ENCODE results near the gene NKRF.
"Not testable (repeated sequence)": the region's sequence is repeated elsewhere in the genome, so short reads cannot be mapped to it uniquely, and the experiment has no call there.

The NKRF gene

GRCh38 chrX:119606280-119607017 is at the start of gene NKRF:
Gene NKRF (minus strand): TSS chrX:119606424.
- in situ Hi-C loops (cut with HindIII; ENCODE audit: low sequenced_read_pairs): no loop called here

- in situ Hi-C loops (cut with HindIII; ENCODE audit: low sequenced_read_pairs): no loop called here
Measured at GRCh38 chrX:119655125-119655524, 48.9 kb upstream of the NKRF start.

DNA sequence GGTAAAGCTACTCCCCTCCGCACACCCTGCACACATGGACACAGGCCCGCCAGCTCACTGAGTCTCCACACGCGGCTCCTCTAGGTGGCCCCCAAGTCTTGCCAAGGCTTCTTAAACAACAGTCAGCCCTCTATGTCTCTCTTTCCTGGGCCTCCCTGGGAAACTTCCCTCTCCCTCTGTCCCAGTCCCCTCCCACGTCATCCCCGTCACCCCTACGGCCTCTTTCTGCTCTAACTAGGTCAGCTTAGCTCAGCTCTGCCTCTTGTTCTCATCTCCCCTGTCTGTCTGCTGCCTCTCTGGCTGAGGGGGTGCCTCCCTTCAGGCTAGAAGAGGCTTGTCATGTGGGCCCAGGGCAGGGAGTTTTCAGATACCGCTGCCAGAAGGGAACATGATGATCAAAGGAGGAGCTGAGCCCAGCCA is 47.9 kb upstream of the NKRF start:
- in situ Hi-C loops (cut with HindIII; ENCODE audit: low sequenced_read_pairs): no loop called here

GRCh38 chrX:119648421-119648775 is 42.2 kb upstream of the NKRF start:
- in situ Hi-C loops (cut with HindIII; ENCODE audit: low sequenced_read_pairs): no loop called here

DNA sequence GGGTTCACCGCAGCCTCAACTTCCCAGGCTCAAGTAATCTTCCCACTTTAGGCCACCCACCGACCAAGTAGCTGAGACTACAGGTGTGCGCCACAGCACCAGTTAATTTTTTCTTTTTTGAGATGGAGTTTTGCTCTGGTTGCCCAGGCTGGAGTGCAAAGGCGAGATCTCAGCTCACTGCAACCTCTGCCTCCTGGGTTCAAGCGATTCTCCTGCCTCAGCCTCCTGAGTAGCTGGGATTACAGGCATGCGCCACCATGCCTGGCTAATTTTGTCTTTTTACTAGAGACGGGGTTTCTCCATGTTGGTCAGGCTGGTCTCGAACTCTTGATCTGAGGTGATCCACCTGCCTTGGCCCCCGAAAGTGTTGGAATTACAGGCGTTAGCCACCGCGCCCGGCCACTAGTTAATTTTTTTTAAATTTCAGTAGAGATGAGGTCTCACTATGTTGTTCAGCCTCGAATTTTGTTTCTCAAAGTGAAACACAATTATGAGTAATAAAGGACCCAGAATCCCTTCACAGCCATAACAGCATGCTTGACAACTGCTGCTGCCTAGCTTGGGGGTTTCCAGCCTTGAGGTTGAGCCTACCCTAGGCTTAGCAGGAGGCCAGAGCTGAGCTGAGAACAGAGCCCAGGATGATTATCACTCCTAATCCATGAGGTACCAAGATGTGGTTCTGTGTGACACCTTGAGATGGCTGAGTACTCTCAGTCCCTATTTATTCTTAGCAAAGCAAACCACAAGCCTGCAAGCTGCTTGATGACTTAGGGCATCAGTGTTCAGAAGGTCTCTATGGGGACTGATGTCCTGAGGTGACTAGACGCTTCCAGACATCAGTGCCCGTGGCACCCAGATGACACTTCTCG is 41.6 kb upstream of the NKRF start:
- in situ Hi-C loops (cut with HindIII; ENCODE audit: low sequenced_read_pairs): no loop called here

DNA sequence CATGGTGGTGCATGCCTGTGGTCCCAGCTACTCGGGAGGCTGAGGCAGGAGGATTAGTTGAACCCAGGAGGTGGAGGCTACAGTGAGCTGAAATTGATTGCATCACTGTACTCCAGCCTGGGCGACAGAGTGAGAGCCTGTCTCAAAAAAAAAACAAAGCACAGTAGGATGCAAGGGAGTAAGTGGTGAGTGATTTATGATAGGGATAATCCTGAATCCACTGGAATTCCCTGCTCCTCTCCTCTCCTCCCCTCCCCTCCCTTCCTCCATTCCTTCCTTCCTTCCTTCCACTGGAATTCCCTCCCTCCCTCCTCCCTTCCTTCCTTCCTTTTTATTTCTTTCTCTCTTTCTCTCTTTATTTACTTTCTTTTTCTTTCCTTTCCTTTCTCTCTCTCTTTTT is 40.9 kb upstream of the NKRF start:
- in situ Hi-C loops (cut with HindIII; ENCODE audit: low sequenced_read_pairs): no loop called here

DNA sequence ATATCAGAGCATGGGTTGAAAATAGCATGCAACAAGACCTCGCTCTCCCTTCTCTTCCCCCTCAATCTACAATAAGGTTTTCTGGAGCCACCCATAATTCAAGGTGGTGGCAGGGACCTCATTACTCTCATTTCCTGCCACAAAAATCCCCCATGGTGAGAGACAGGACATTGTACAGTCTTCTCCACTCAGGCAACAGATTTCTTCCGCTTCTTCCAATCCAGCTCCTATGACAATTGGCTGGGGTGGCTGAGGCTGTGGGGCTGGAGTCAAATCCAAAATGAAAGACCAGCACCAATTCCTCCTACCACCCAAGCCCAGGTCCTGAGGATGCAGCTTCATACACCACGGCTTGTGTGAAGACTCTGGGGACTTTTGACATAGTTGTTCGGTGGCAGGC is 40.3 kb upstream of the NKRF start:
- in situ Hi-C loops (cut with HindIII; ENCODE audit: low sequenced_read_pairs): no loop called here

GRCh38 chrX:119643696-119644095 is 37.5 kb upstream of the NKRF start:
- in situ Hi-C loops (cut with HindIII; ENCODE audit: low sequenced_read_pairs): no loop called here

GRCh38 chrX:119640731-119641170 is 34.5 kb upstream of the NKRF start:
- in situ Hi-C loops (cut with HindIII; ENCODE audit: low sequenced_read_pairs): no loop called here

- in situ Hi-C loops (cut with HindIII; ENCODE audit: low sequenced_read_pairs): no loop called here
Measured at GRCh38 chrX:119638725-119639471, 32.7 kb upstream of the NKRF start.

GRCh38 chrX:119637421-119637820 is 31.2 kb upstream of the NKRF start:
- in situ Hi-C loops (cut with HindIII; ENCODE audit: low sequenced_read_pairs): not testable (repeated sequence)

GRCh38 chrX:119636419-119636818 is 30.2 kb upstream of the NKRF start:
- in situ Hi-C loops (cut with HindIII; ENCODE audit: low sequenced_read_pairs): no loop called here

- in situ Hi-C loops (cut with HindIII; ENCODE audit: low sequenced_read_pairs): no loop called here
Measured at GRCh38 chrX:119635799-119636198, 29.6 kb upstream of the NKRF start.

- in situ Hi-C loops (cut with HindIII; ENCODE audit: low sequenced_read_pairs): no loop called here
Measured at GRCh38 chrX:119635179-119635578, 29.0 kb upstream of the NKRF start.

DNA sequence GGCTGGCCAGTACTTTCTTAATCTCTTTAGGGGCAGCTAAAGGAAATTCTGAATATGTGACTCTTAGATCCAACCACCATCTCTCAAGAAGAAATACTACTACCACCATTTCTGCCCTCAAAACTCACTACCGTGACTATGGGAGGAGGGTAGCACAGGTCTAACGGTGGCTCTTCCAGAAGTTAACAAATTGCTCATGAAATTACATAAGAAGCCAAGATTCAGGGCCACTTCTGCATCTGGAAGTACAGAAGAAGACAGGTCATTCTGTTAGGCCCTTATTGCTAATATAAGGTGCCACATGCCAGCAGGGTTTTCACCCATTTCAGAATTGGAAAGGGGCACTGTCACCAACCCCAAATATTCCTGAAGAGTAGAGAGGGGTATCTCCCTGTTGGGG is 19.6 kb upstream of the NKRF start:
- in situ Hi-C loops (cut with HindIII; ENCODE audit: low sequenced_read_pairs): no loop called here

DNA sequence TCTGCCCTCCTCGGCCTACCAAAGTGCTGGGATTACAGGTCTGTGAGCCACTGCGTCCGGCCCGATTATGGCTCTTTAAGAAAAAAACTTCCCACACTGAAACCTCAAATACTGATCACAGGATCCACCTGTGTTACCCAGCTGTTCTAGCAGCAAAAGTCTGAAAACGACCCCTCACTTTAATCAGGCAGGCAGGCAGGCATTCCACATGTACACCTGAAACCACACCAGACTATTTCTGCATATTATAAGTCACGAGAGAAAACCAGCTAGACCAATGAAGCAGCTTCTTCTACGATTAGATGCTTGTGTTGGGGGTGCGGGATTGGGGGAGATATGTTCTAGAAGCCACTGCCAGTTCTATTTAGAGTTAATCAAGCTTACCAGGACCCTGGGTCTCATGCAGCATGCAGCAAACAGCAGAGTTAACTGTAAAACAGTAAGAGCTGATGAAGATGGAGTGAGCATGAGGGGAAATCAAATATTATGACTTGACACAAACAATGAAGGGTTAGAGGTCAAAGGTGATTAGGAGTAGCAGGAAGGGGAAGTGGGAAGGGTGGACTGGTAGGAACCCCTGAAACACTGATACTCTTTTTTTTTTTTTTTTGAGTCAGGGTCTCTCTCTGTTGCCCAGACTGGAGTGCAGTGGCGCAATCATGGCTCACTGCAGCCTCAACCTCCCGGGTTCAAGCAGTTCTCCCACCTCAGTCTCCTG is 18.9 kb upstream of the NKRF start:
- in situ Hi-C loops (cut with HindIII; ENCODE audit: low sequenced_read_pairs): no loop called here

GRCh38 chrX:119624417-119624816 is 18.2 kb upstream of the NKRF start:
- in situ Hi-C loops (cut with HindIII; ENCODE audit: low sequenced_read_pairs): no loop called here

- in situ Hi-C loops (cut with HindIII; ENCODE audit: low sequenced_read_pairs): no loop called here
Measured at GRCh38 chrX:119622356-119623232, 16.4 kb upstream of the NKRF start.

DNA sequence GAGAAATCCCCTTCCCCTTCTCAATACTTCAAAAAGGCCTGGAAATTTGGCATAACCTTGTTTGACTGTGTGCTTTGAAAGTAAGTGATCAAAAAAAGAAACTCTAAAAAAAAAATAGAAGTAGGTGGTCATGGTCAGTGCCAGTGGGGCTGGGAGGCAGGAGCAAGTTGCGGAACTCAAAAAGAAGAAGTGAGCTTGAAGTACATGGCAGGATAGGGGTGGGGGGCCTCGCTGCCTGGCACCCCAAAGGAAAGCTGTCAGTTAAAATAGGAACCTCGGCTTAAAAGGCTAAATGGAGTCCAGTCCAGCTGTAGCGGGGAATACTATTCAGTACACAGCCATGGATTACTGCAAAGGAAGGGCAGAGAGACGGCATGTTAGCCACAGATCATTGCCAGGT is 12.2 kb upstream of the NKRF start:
- in situ Hi-C loops (cut with HindIII; ENCODE audit: low sequenced_read_pairs): no loop called here

Data from endothelial cell of hepatic sinusoid (primary cell).